NOMO-1 treated with dmso at 0.1 percent for 144 hours (cell line): ENCODE data around the gene EPB41.

ENCODE experiments used
- DNase-seq: peaks from one replicate; lab custom pipeline; 2025; ENCODE audit not compliant: unreplicated experiment; lab: John Stamatoyannopoulos, UW

Gene EPB41

GRCh38 chr1:28890836-28891235 lies 23.5 kb upstream of the EPB41 start:
- DNase-seq, result no peak

GRCh38 chr1:28891256-28891655 lies 23.1 kb upstream of the EPB41 start:
- DNase-seq, result no peak

- no peak for DNase-seq
Measured at GRCh38 chr1:28893403-28894102, 20.8 kb upstream of the EPB41 start.

GRCh38 chr1:28894785-28895184 lies 19.6 kb upstream of the EPB41 start:
- no peak for DNase-seq

- no peak for DNase-seq
Measured at GRCh38 chr1:28895896-28896608, 18.3 kb upstream of the EPB41 start.

- no peak for DNase-seq
Measured at GRCh38 chr1:28896609-28896986, 17.8 kb upstream of the EPB41 start.

- DNase-seq, result no peak
Measured at GRCh38 chr1:28897789-28898188, 16.6 kb upstream of the EPB41 start.

GRCh38 chr1:28898405-28898881 lies 15.9 kb upstream of the EPB41 start:
- peak; percentile 8 for DNase-seq

- DNase-seq, result no peak
Measured at GRCh38 chr1:28899267-28899666, 15.1 kb upstream of the EPB41 start.

- no peak for DNase-seq
Measured at GRCh38 chr1:28900562-28900961, 13.8 kb upstream of the EPB41 start.

GRCh38 chr1:28902738-28903137 lies 11.6 kb upstream of the EPB41 start:
- no peak for DNase-seq

- DNase-seq, result no peak
Measured at GRCh38 chr1:28905921-28906666, 8.3 kb upstream of the EPB41 start.

- DNase-seq, result no peak
Measured at GRCh38 chr1:28909198-28909597, 5.2 kb upstream of the EPB41 start.

GRCh38 chr1:28910379-28911115 lies 3.8 kb upstream of the EPB41 start:
- no peak for DNase-seq

GRCh38 chr1:28913786-28914227 lies 562 bp upstream of the EPB41 start:
- DNase-seq, result no peak

GRCh38 chr1:28915031-28915895 lies 894 bp downstream of the EPB41 start:
- DNase-seq, result no peak

GRCh38 chr1:28917757-28918118 lies 3.4 kb downstream of the EPB41 start:
- DNase-seq, result no peak

GRCh38 chr1:28921286-28921869 lies 7.0 kb downstream of the EPB41 start:
- no peak for DNase-seq

GRCh38 chr1:28925350-28925891 lies 11.1 kb downstream of the EPB41 start:
- no peak for DNase-seq
